MM.1S (cell line): ENCODE data around the gene ZNF823.

Source experiments
- DNase-seq: peaks from one replicate; pipeline ENCODE4 v3.0.0-alpha.2; 2015
- H2AFZ ChIP-seq: fragments of 300-600 bp; sonication (generic); 2 replicates; pipeline ENCODE4 v1.6.0; 2016; ENCODE audit warnings: antibody characterized with exemption, low read length
- H3F3A ChIP-seq: fragments of 300-600 bp; sonication (generic); 2 replicates; pipeline ENCODE4 v1.6.1; 2016; ENCODE audit warnings: mild to moderate bottlenecking, antibody characterized with exemption, low read length, moderate library complexity, mixed read lengths; ENCODE audit not compliant: insufficient read depth
- H3K27ac ChIP-seq: fragments of 300-600 bp; sonication (generic); 2 replicates; pipeline ENCODE4 v1.5.1; 2016; ENCODE audit warnings: mild to moderate bottlenecking, low read length
- H3K27me3 ChIP-seq: fragments of 300-600 bp; sonication (generic); replicated peaks from 2 replicates; pipeline ENCODE4 v1.6.0; 2016; ENCODE audit warnings: low read length; ENCODE audit not compliant: insufficient read depth
- H3K36me3 ChIP-seq: fragments of 300-600 bp; sonication (generic); replicated peaks from 2 replicates; pipeline ENCODE4 v1.6.1; 2016; ENCODE audit warnings: mild to moderate bottlenecking, low read length, mixed read lengths; ENCODE audit not compliant: insufficient read depth
- H3K4me1 ChIP-seq: fragments of 300-600 bp; sonication (generic); 2 replicates; pipeline ENCODE4 v1.6.1; 2016; ENCODE audit warnings: low read length, mixed read lengths
- H3K4me2 ChIP-seq: fragments of 300-600 bp; sonication (generic); 2 replicates; pipeline ENCODE4 v1.6.0; 2016; ENCODE audit warnings: low read depth, low read length
- H3K4me3 ChIP-seq: fragments of 300-600 bp; sonication (generic); 2 replicates; pipeline ENCODE4 v1.5.1; 2016; ENCODE audit warnings: low read length, mixed read lengths
- H3K79me2 ChIP-seq: fragments of 300-600 bp; sonication (generic); 2 replicates; pipeline ENCODE4 v1.6.1; 2016; ENCODE audit warnings: mixed run types, low read length, mixed read lengths
- H3K9ac ChIP-seq: fragments of 300-600 bp; sonication (generic); 2 replicates; pipeline ENCODE4 v1.6.1; 2016; ENCODE audit warnings: low read length, mixed read lengths
- H3K9me2 ChIP-seq: fragments of 300-600 bp; sonication (generic); replicated peaks from 2 replicates; pipeline ENCODE4 v1.6.1; 2016; ENCODE audit warnings: mild to moderate bottlenecking, low read length, mixed read lengths; ENCODE audit not compliant: insufficient read depth
- H3K9me3 ChIP-seq: fragments of 300-600 bp; sonication (generic); replicated peaks from 2 replicates; pipeline ENCODE4 v1.6.1; 2016; ENCODE audit warnings: mild to moderate bottlenecking, low read length, mixed read lengths; ENCODE audit not compliant: insufficient read depth
- H4K20me1 ChIP-seq: fragments of 300-600 bp; sonication (generic); 2 replicates; pipeline ENCODE4 v1.6.1; 2016; ENCODE audit warnings: mild to moderate bottlenecking, low read length, moderate library complexity, mixed read lengths; ENCODE audit not compliant: insufficient read depth
- CTCF ChIP-seq: fragments of 300-600 bp; sonication (generic); IDR thresholded peaks from 2 replicates; pipeline ENCODE4 v1.5.1; 2016; ENCODE audit warnings: antibody characterized with exemption, low read length, mixed read lengths
- EZH2 ChIP-seq: fragments of 300-600 bp; sonication (generic); optimal IDR thresholded peaks from 2 replicates; pipeline ENCODE3; 2017; ENCODE audit warnings: low read depth, mild to moderate bottlenecking, antibody characterized with exemption, low read length, mixed read lengths
- EZH2phosphoT487 ChIP-seq: fragments of 300-600 bp; sonication (generic); IDR thresholded peaks from 2 replicates; pipeline ENCODE4 v1.6.1; 2018; ENCODE audit warnings: antibody characterized with exemption, low read length

Gene ZNF823

DNA sequence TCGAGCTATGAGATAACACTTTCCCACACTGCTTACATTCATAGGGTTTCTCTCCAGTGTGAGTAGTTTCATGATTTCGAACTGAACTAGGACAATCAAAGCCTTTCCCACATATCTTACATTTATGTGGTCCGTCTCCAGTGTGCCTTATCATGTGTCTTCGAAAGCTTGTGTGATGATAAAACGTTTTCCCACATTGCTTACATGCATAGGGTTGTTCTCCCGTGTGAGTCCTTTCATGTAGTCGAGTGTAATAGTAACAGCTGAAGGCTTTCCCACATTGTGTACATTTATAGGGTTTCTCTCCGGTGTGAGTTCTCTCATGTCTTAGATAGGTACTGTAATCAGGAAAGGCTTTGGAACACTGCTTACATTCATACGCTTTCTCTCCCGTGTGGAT is 16.3 kb downstream of the ZNF823 start:
- H3K9me3 ChIP-seq = no peaks in the 10 kb centered on the region; the same call in 1 of the 2 replicates
- H2AFZ ChIP-seq = no peak overlapping the region
- H3K4me2 ChIP-seq = no peak overlapping the region
- H3K27me3 ChIP-seq = no peaks in the 10 kb centered on the region
- no peaks in the 10 kb centered on the region for H3K9me2 ChIP-seq
- no peaks in the 10 kb centered on the region for H3K4me1 ChIP-seq
- DNase-seq = no peak
- H3K79me2 ChIP-seq = no peaks in the 10 kb centered on the region
- no peaks in the 10 kb centered on the region for H4K20me1 ChIP-seq
- no peak overlapping the region for H3K4me3 ChIP-seq
- H3K36me3 ChIP-seq = peaks cover 15% of the 10 kb centered on the region
- TF ChIP-seq CTCF (no peak), EZH2phosphoT487 (no peak), EZH2 (no peak)
- no peaks in the 10 kb centered on the region for H3F3A ChIP-seq
- H3K9ac ChIP-seq = no peak overlapping the region
- no peak overlapping the region for H3K27ac ChIP-seq

GRCh38 chr19:11721681-11722080 is 17.1 kb downstream of the ZNF823 start:
- Histone ChIP-seq H3K9me2 (no peaks in the 10 kb centered on the region), H3K36me3 (peaks cover 15% of the 10 kb centered on the region), H3K9me3 (no peaks in the 10 kb centered on the region; the same call in 1 of the 2 replicates), H3K4me2 (no peak overlapping the region), H3K27me3 (no peaks in the 10 kb centered on the region), H3K27ac (no peak overlapping the region), H2AFZ (no peak overlapping the region), H3K4me3 (no peak overlapping the region), H3F3A (no peaks in the 10 kb centered on the region), H3K4me1 (no peaks in the 10 kb centered on the region), H3K79me2 (no peaks in the 10 kb centered on the region), H3K9ac (no peak overlapping the region), H4K20me1 (no peaks in the 10 kb centered on the region)
- no peak for TF ChIP-seq EZH2phosphoT487
- no peak for TF ChIP-seq EZH2
- no peak for TF ChIP-seq CTCF
- DNase-seq = no peak

DNA sequence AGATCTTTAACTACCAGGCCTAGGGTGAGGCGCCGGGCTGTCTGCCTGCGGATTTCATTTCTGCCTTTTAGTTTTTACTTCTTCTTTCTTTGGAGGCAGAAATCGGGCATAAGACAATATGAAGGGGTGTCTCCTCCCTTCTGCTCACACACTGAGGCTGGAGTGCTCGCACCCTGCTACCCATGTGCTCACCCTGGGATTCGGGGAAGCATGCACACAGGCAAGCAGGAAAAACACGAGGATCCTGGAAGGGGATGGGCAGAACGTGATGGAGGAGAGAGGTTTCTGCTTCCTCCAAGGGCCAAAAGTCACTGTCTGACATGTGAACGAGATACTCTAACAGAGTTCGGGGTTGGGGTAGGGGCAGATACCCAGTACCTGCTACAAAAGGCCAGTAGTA is 28.4 kb downstream of the ZNF823 start:
- no peaks in the 10 kb centered on the region for H3K9me3 ChIP-seq
- H4K20me1 ChIP-seq = no peaks in the 10 kb centered on the region
- H2AFZ ChIP-seq = no peak overlapping the region
- H3F3A ChIP-seq = no peaks in the 10 kb centered on the region
- H3K79me2 ChIP-seq = no peaks in the 10 kb centered on the region
- H3K4me1 ChIP-seq = no peaks in the 10 kb centered on the region
- no peak overlapping the region for H3K4me3 ChIP-seq
- H3K36me3 ChIP-seq = no peaks in the 10 kb centered on the region
- no peaks in the 10 kb centered on the region for H3K27me3 ChIP-seq
- no peak for DNase-seq
- H3K9me2 ChIP-seq = no peaks in the 10 kb centered on the region
- TF ChIP-seq CTCF (no peak), EZH2phosphoT487 (no peak), EZH2 (no peak)
- no peak overlapping the region for H3K27ac ChIP-seq
- no peak overlapping the region for H3K9ac ChIP-seq
- H3K4me2 ChIP-seq = no peak overlapping the region

GRCh38 chr19:11708457-11708856 is 30.3 kb downstream of the ZNF823 start:
- Histone ChIP-seq H3K27ac (no peak overlapping the region), H3K79me2 (no peaks in the 10 kb centered on the region), H3K4me3 (no peak overlapping the region), H3K9me3 (no peaks in the 10 kb centered on the region), H3K4me1 (no peaks in the 10 kb centered on the region), H3K9ac (no peak overlapping the region), H3F3A (no peaks in the 10 kb centered on the region), H2AFZ (no peak overlapping the region), H3K36me3 (no peaks in the 10 kb centered on the region), H4K20me1 (no peaks in the 10 kb centered on the region), H3K4me2 (no peak overlapping the region), H3K9me2 (no peaks in the 10 kb centered on the region), H3K27me3 (no peaks in the 10 kb centered on the region)
- TF ChIP-seq CTCF (no peak), EZH2 (no peak), EZH2phosphoT487 (no peak)
- DNase-seq = no peak
